Stimulated activated CD4-positive, alpha-beta T cell treated with anti-CD3 and anti-CD28 coated beads, Interleukin-2, amount 100 ng/mL, for 4 hours (primary cell): ENCODE results near the gene ANKH.
"Not testable (repeated sequence)": the region's sequence is repeated elsewhere in the genome, so short reads cannot be mapped to it uniquely, and the experiment has no call there.

ENCODE experiments used
- DNase-seq: peaks from one replicate; pipeline ENCODE4 v3.0.0-alpha.2; 2020; ENCODE audit warnings: low read depth

ANKH gene

GRCh38 chr5:14826714-14827113 is 44.9 kb downstream of the ANKH start:
- no peak for DNase-seq

- no peak for DNase-seq
These were observed 45.6 kb downstream of the ANKH start for GRCh38 chr5:14825977-14826376.

- DNase-seq, result no peak
These were observed 47.1 kb downstream of the ANKH start for GRCh38 chr5:14824499-14824898.

GRCh38 chr5:14821100-14821845 is 50.3 kb downstream of the ANKH start:
- DNase-seq, result no peak

- DNase-seq, result no peak
These were observed 52.4 kb downstream of the ANKH start for GRCh38 chr5:14818931-14819790.

GRCh38 chr5:14817762-14818136 is 53.8 kb downstream of the ANKH start:
- DNase-seq, result not testable (repeated sequence)

- no peak for DNase-seq
These were observed 54.4 kb downstream of the ANKH start for GRCh38 chr5:14816999-14817761.

GRCh38 chr5:14816374-14816998 is 55.1 kb downstream of the ANKH start:
- no peak for DNase-seq

GRCh38 chr5:14813747-14814146 is 57.8 kb downstream of the ANKH start:
- no peak for DNase-seq

- DNase-seq, result no peak
These were observed 59.4 kb downstream of the ANKH start for GRCh38 chr5:14812166-14812565.

GRCh38 chr5:14810928-14811572 is 60.5 kb downstream of the ANKH start:
- DNase-seq, result no peak

- DNase-seq, result no peak
These were observed 61.3 kb downstream of the ANKH start for GRCh38 chr5:14810282-14810681.

GRCh38 chr5:14809369-14810155 is 62.0 kb downstream of the ANKH start:
- DNase-seq, result peak; percentile 51

- no peak for DNase-seq
These were observed 64.1 kb downstream of the ANKH start for GRCh38 chr5:14807471-14807870.

- no peak for DNase-seq
These were observed 65.1 kb downstream of the ANKH start for GRCh38 chr5:14806456-14806855.

GRCh38 chr5:14802541-14802940 is 69.0 kb downstream of the ANKH start:
- no peak for DNase-seq

- DNase-seq, result no peak
These were observed 69.8 kb downstream of the ANKH start for GRCh38 chr5:14801792-14802191.

GRCh38 chr5:14797385-14797784 is 74.2 kb downstream of the ANKH start:
- DNase-seq, result not testable (repeated sequence)

- no peak for DNase-seq
These were observed 76.9 kb downstream of the ANKH start for GRCh38 chr5:14794583-14795230.

- no peak for DNase-seq
These were observed 77.7 kb downstream of the ANKH start for GRCh38 chr5:14793851-14794250.
